ENCODE results near the gene ZDBF2. TPM values are rescaled to one million over a fixed set of nuclear protein-coding genes. Genes with fewer than 3 reads are reported as not detected.

The ZDBF2 gene
- total RNA-seq, 1 donor from 2014 or later = 38.1 TPM

- no peak for DNase-seq (ENCODE audit: low spot score)
- Mint-ChIP-seq H3K4me3 (ENCODE audit: unreplicated experiment) (no peak overlapping the region), H3K27ac (ENCODE audit: unreplicated experiment) (no peak overlapping the region), H3K4me1 (ENCODE audit: unreplicated experiment) (peaks cover 16% of the 10 kb centered on the region), H3K36me3 (ENCODE audit: low read depth, unreplicated experiment) (peaks cover 5% of the 10 kb centered on the region), H3K9me3 (ENCODE audit: unreplicated experiment) (no peaks in the 10 kb centered on the region), H3K27me3 (ENCODE audit: unreplicated experiment) (peaks cover 3% of the 10 kb centered on the region)
- TF ChIP-seq CTCF (IDR thresholded peaks at IDR 0.05; ENCODE audit: unreplicated experiment) = no peak
These were observed 3.4 kb upstream of the ZDBF2 start for GRCh38 chr2:206271065-206271464.

- Mint-ChIP-seq H3K9me3 (ENCODE audit: unreplicated experiment) (no peaks in the 10 kb centered on the region), H3K4me3 (ENCODE audit: unreplicated experiment) (peak overlapping the region; percentile 90), H3K36me3 (ENCODE audit: low read depth, unreplicated experiment) (peaks cover 5% of the 10 kb centered on the region), H3K27ac (ENCODE audit: unreplicated experiment) (peak overlapping the region; percentile 55), H3K27me3 (ENCODE audit: unreplicated experiment) (peaks cover 3% of the 10 kb centered on the region), H3K4me1 (ENCODE audit: unreplicated experiment) (peaks cover 19% of the 10 kb centered on the region)
- DNase-seq (ENCODE audit: low spot score) = no peak
- no peak for TF ChIP-seq CTCF (IDR thresholded peaks at IDR 0.05; ENCODE audit: unreplicated experiment)
These were observed 558 bp upstream of the ZDBF2 start for GRCh38 chr2:206273905-206274304.

GRCh38 chr2:206275312-206276055 is 1.0 kb downstream of the ZDBF2 start:
- Mint-ChIP-seq H3K27me3 (ENCODE audit: unreplicated experiment) (peaks cover 3% of the 10 kb centered on the region), H3K4me1 (ENCODE audit: unreplicated experiment) (peaks cover 19% of the 10 kb centered on the region), H3K36me3 (ENCODE audit: low read depth, unreplicated experiment) (peaks cover 5% of the 10 kb centered on the region), H3K9me3 (ENCODE audit: unreplicated experiment) (no peaks in the 10 kb centered on the region), H3K27ac (ENCODE audit: unreplicated experiment) (peak overlapping the region; percentile 97), H3K4me3 (ENCODE audit: unreplicated experiment) (peak overlapping the region; percentile 99)
- DNase-seq (ENCODE audit: low spot score) = peak; percentile 16
- no peak for TF ChIP-seq CTCF (IDR thresholded peaks at IDR 0.05; ENCODE audit: unreplicated experiment)

- Mint-ChIP-seq H3K4me3 (ENCODE audit: unreplicated experiment) (peak overlapping the region; percentile 99), H3K4me1 (ENCODE audit: unreplicated experiment) (peaks cover 19% of the 10 kb centered on the region), H3K27ac (ENCODE audit: unreplicated experiment) (peak overlapping the region; percentile 97), H3K36me3 (ENCODE audit: low read depth, unreplicated experiment) (peaks cover 5% of the 10 kb centered on the region), H3K27me3 (ENCODE audit: unreplicated experiment) (peaks cover 3% of the 10 kb centered on the region), H3K9me3 (ENCODE audit: unreplicated experiment) (no peaks in the 10 kb centered on the region)
- no peak for TF ChIP-seq CTCF (IDR thresholded peaks at IDR 0.05; ENCODE audit: unreplicated experiment)
- no peak for DNase-seq (ENCODE audit: low spot score)
These were observed 1.9 kb downstream of the ZDBF2 start for GRCh38 chr2:206276169-206276942.

- Mint-ChIP-seq H3K27me3 (ENCODE audit: unreplicated experiment) (peaks cover 3% of the 10 kb centered on the region), H3K27ac (ENCODE audit: unreplicated experiment) (no peak overlapping the region), H3K4me1 (ENCODE audit: unreplicated experiment) (peaks cover 19% of the 10 kb centered on the region), H3K9me3 (ENCODE audit: unreplicated experiment) (no peaks in the 10 kb centered on the region), H3K36me3 (ENCODE audit: low read depth, unreplicated experiment) (peaks cover 12% of the 10 kb centered on the region), H3K4me3 (ENCODE audit: unreplicated experiment) (no peak overlapping the region)
- no peak for DNase-seq (ENCODE audit: low spot score)
- TF ChIP-seq CTCF (IDR thresholded peaks at IDR 0.05; ENCODE audit: unreplicated experiment) = no peak
These were observed 3.0 kb downstream of the ZDBF2 start for GRCh38 chr2:206277503-206277902.

Data from endothelial cell (in vitro differentiated cells).